KMS-11 (cell line): ENCODE measurements around the gene MED28.

ENCODE experiments used
- H2AFZ ChIP-seq: fragments of 200-600 bp; sonication (generic); 2 replicates; pipeline ENCODE4 v1.6.1; 2016; ENCODE audit warnings: antibody characterized with exemption, mixed run types, low read depth
- H3K27ac ChIP-seq: fragments of 200-600 bp; sonication (generic); 2 replicates; pipeline ENCODE4 v1.6.1; 2016; ENCODE audit warnings: mild to moderate bottlenecking, mixed run types
- H3K27me3 ChIP-seq: fragments of 200-600 bp; sonication (generic); 2 replicates; pipeline ENCODE4 v1.6.1; 2017; ENCODE audit warnings: mild to moderate bottlenecking, low read depth, mixed run types, moderate library complexity; ENCODE audit not compliant: insufficient read depth
- H3K36me3 ChIP-seq: fragments of 200-600 bp; sonication (generic); 2 replicates; pipeline ENCODE4 v1.6.1; 2017; ENCODE audit warnings: mild to moderate bottlenecking, mixed run types; ENCODE audit not compliant: insufficient read depth
- H3K4me1 ChIP-seq: fragments of 200-600 bp; sonication (generic); 2 replicates; pipeline ENCODE4 v1.6.1; 2016; ENCODE audit warnings: mild to moderate bottlenecking, low read depth, mixed run types; ENCODE audit not compliant: poor library complexity, severe bottlenecking
- H3K4me2 ChIP-seq: fragments of 200-600 bp; sonication (generic); 2 replicates; pipeline ENCODE4 v1.7.0; 2016; ENCODE audit warnings: mild to moderate bottlenecking, mixed run types
- H3K4me3 ChIP-seq: fragments of 200-600 bp; sonication (generic); IDR thresholded peaks from 2 replicates; pipeline ENCODE4 v1.6.1; 2017; ENCODE audit warnings: low read depth, low read length, mixed read lengths; ENCODE audit not compliant: insufficient read depth
- H3K79me2 ChIP-seq: fragments of 200-600 bp; sonication (generic); 2 replicates; pipeline ENCODE4 v1.6.1; 2016; ENCODE audit warnings: low read depth, mixed run types; ENCODE audit not compliant: insufficient read depth
- H3K9ac ChIP-seq: fragments of 200-600 bp; sonication (generic); 2 replicates; pipeline ENCODE4 v1.6.1; 2016; ENCODE audit warnings: mild to moderate bottlenecking, mixed run types
- H4K20me1 ChIP-seq: fragments of 200-600 bp; sonication (generic); 2 replicates; pipeline ENCODE4 v1.6.1; 2016; ENCODE audit warnings: mild to moderate bottlenecking, mixed run types; ENCODE audit not compliant: insufficient read depth
- TF ChIP-seq, protein P1 (sequence below): fragments of 200-600 bp; sonication (generic); conservative IDR thresholded peaks from 2 replicates; pipeline ENCODE4 v1.6.1; 2017; ENCODE audit warnings: low read depth, mild to moderate bottlenecking, antibody characterized with exemption, low read length, moderate library complexity, mixed read lengths

The MED28 gene

DNA sequence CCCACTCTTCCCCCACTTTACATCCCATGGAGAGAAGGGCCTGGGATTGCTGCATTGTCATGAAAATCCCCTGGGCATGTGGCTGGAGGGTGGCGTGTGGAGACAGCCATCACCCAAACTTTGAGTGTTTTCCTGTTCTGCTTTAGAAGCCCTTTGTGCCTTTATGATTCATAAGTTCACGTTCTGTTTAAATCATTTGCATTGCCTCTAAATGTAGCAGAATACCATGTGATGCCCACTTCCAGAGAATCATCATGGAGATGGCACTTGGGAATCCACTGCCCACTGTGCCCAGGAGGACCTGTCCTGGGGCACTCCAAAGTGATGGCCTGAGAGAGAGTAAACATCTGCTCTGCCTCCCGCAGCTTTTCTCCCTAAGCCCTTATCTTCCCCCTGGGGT lies 52.8 kb downstream of the MED28 start:
- Histone ChIP-seq H3K4me2 (no peak overlapping the region), H3K9ac (no peak overlapping the region), H3K36me3 (no peaks in the 10 kb centered on the region), H3K27me3 (no peaks in the 10 kb centered on the region), H2AFZ (no peak overlapping the region), H4K20me1 (no peaks in the 10 kb centered on the region), H3K79me2 (no peaks in the 10 kb centered on the region), H3K4me1 (no peaks in the 10 kb centered on the region), H3K27ac (no peak overlapping the region), H3K4me3 (no peak overlapping the region)
- TF ChIP-seq, protein P1, sequence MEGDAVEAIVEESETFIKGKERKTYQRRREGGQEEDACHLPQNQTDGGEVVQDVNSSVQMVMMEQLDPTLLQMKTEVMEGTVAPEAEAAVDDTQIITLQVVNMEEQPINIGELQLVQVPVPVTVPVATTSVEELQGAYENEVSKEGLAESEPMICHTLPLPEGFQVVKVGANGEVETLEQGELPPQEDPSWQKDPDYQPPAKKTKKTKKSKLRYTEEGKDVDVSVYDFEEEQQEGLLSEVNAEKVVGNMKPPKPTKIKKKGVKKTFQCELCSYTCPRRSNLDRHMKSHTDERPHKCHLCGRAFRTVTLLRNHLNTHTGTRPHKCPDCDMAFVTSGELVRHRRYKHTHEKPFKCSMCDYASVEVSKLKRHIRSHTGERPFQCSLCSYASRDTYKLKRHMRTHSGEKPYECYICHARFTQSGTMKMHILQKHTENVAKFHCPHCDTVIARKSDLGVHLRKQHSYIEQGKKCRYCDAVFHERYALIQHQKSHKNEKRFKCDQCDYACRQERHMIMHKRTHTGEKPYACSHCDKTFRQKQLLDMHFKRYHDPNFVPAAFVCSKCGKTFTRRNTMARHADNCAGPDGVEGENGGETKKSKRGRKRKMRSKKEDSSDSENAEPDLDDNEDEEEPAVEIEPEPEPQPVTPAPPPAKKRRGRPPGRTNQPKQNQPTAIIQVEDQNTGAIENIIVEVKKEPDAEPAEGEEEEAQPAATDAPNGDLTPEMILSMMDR = no peak

DNA sequence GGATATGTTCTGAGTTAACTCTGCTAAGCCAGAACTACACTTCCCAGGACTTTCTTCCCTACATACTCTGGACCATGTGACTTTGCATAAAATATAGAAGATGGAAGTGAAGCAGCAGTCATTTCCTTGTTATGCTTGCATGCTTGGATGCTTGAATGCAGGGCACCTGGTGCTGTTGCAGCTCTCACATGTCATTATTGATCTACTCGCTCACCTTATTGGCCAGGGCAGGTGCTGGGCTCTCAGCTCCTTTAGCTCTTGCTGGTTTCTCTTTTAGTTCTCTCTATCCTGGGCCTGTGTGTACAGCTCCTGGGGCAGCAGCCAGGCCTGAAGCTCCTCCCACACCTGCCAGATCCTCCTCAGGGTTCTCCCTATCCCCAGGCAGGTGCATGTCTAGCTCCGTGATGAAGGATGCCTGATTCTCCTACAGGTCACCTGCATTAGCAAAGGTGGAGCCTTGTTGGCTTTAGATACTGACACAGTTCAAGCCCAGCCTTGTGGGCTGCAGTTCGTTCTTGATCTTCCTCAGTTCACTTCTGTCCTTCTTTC lies 53.3 kb downstream of the MED28 start:
- TF ChIP-seq, protein P1 = no peak
- Histone ChIP-seq H3K9ac (no peak overlapping the region), H3K4me3 (no peak overlapping the region), H4K20me1 (no peaks in the 10 kb centered on the region), H2AFZ (no peak overlapping the region), H3K27me3 (no peaks in the 10 kb centered on the region), H3K27ac (no peak overlapping the region), H3K4me1 (no peaks in the 10 kb centered on the region), H3K79me2 (no peaks in the 10 kb centered on the region), H3K36me3 (no peaks in the 10 kb centered on the region), H3K4me2 (no peak overlapping the region)

DNA sequence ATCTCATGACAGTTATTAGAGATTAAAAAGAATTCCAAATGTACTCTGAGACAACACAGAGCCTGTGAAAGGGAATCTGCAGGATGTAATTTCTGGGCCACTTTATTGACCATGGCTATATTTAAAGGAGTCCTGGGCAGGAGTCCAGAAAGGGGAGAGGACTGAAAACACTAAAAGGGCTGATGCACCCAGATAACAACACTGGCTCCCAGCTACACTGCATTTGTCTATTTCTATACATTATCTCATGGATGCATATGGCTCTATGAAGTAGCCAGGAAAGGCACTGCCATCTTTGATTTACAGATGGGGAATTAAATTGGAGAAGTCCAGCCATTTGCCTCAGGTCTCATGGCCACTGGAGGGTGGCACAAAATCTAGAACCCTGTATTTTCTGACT lies 56.0 kb downstream of the MED28 start:
- H3K4me3 ChIP-seq = no peak overlapping the region
- H3K4me2 ChIP-seq = no peak overlapping the region
- H3K36me3 ChIP-seq = no peaks in the 10 kb centered on the region
- H3K79me2 ChIP-seq = no peaks in the 10 kb centered on the region
- TF ChIP-seq, protein P1 = no peak
- no peaks in the 10 kb centered on the region for H3K27me3 ChIP-seq
- no peak overlapping the region for H3K27ac ChIP-seq
- H3K4me1 ChIP-seq = no peaks in the 10 kb centered on the region
- H2AFZ ChIP-seq = no peak overlapping the region
- H4K20me1 ChIP-seq = no peaks in the 10 kb centered on the region
- H3K9ac ChIP-seq = no peak overlapping the region

DNA sequence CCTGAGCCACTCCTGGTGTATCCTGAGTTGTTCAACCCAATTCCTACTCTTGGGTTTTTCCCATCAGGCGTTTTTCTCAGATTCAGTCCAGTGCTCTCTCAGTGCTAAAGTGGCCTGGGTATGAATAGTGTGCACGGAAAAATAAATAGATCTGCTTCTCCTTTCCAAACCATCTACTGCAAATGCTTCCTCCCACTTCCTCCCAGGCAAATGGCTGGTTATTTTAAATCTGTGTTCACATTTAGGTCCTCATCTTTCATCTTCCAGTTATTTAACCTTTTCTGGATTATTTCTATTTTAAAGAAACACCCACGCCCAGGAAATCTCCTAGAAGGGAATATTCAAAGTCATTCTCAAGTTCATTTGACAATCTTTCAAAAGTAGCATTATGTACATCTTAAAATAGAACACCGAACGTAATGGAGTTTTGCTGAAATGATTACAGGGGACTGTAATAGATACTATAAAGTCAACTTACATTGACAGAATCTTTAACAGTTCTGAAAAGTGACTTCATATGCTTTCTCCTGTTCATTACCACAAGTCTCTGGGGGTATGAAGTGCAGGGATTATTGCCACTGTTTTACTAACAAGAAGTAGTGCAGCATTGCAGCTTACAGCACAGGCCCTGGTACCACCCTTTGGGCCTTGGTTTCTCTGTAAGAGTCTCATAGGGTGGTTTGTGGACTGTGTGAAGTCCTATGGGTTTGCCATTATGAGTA lies 66.3 kb downstream of the MED28 start:
- no peaks in the 10 kb centered on the region for H4K20me1 ChIP-seq
- H3K9ac ChIP-seq = no peak overlapping the region
- no peaks in the 10 kb centered on the region for H3K36me3 ChIP-seq
- no peak overlapping the region for H3K27ac ChIP-seq
- no peaks in the 10 kb centered on the region for H3K27me3 ChIP-seq
- H3K79me2 ChIP-seq = no peaks in the 10 kb centered on the region
- H3K4me3 ChIP-seq = no peak overlapping the region
- H2AFZ ChIP-seq = no peak overlapping the region
- TF ChIP-seq, protein P1 = no peak
- no peaks in the 10 kb centered on the region for H3K4me1 ChIP-seq
- no peak overlapping the region for H3K4me2 ChIP-seq
